CD4-positive, alpha-beta T cell treated with Interleukin-21 for 1 hour (primary cell): Measurements from ENCODE around the gene ROBO2.

Experiments
- DNase-seq: peaks from one replicate; pipeline ENCODE4 v3.0.0-alpha.2; 2020

ROBO2 gene

DNA sequence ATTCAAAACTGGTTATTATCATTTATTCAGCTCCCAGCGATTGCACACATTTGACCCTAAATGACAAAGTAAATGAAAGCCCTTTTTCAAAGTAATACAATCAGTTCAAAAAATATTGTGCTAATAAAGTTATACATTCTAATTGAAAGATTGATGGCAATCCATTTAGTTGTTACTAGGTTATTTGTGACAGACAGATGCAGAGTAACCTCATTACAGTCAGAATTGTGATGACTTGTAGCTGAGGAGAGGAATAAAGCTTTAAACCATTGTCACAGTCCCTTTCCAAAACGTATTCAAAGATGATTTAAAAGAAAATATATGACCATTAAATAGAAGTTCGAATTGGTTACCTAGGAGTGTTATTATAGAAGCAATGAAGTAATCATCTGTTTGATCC is 86.1 kb downstream of the ROBO2 start:
- DNase-seq: no peak

DNA sequence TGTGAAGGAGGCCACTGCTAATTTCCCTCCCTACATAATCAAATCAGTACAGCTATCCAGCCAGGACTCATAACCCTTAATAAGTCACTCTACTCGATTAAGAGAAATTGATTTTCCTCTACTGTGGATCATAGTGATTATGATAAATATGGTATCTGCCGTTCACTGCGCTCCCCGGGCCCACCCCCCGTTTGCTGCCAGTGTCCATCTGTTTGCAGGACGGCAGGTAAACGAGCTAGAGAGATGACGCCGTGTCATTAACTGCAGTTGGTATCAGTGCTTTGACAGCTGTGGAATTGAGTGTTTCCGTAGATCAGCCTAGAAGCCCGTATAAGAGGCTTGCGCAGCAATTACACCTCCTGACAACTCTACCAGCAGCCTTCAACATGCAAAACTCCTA is 94.9 kb downstream of the ROBO2 start:
- no peak for DNase-seq

DNA sequence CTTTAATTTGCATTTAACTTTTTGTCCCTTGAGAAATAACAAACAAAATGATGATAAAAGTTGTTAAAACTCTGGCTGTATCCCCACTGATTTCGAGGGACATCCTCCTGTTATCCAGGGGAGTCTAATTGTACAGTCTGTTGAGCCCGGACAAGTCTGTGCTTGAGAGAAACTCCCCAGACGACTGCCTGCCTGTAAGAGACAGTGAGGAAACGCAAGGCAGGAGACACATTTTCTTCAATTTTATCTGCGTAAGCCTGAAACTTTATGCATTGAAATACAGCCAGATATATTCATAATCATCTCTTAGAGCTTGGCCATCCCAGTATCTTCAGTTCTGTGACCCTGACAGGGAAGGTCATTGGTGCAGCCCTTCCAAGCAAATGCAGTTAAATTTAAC is 97.7 kb downstream of the ROBO2 start:
- DNase-seq: no peak

DNA sequence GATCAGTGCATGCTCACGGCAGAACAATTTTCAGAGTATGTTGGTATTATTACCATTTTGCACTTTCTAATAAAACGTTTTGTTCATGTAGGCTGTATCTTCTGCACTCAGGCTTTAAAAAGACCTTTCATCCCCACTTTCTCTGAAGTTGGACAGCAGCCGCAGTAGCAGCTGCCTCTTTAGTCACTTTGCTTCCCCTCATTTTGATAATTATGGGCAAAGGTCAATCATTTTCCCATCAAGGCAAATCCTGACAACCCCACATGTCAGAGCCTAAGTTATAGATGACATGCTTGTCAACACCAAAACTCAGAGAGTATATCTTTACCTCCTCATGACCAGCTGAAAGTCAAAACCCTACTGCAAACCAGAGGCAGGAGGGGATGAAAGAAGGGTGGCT is 99.7 kb downstream of the ROBO2 start:
- DNase-seq: no peak

DNA sequence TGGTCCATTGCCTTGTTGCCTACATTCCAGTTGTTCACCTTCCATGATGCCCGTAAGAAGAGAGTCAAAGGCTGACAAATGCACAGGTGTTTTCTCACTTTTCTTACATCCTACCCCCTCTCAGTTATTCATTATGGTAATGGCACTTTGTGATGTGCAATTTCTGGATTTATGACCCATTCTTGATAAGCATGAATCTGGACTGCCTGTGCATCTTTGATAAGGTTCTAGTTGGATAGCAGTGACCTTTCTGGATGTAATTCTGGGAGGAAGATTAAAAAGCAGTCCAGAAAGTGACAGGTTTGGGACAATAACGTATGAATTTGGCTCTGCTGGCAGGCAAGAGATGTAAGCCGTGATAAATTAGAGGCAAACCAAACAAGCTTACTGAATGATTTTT is 101.5 kb downstream of the ROBO2 start:
- no peak for DNase-seq

DNA sequence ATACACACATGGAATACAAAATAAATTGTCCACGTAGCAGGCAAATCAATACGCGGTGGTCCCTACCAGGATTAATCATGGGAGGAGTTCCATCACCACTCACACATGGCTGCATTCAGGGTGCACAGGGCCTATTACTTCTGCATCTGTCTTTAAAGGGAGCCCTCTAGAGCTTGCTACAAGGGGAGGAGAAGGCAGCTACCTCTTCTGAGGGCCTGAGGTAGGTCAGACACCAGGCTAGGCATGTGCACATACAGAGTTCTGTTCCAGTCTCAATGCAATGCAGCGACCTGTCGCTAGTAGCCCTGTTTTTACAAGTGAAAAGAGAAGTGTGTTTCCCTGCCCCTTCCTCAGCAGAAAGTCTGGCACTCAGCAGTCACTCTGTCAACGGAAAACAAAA is 102.7 kb downstream of the ROBO2 start:
- no peak for DNase-seq

DNA sequence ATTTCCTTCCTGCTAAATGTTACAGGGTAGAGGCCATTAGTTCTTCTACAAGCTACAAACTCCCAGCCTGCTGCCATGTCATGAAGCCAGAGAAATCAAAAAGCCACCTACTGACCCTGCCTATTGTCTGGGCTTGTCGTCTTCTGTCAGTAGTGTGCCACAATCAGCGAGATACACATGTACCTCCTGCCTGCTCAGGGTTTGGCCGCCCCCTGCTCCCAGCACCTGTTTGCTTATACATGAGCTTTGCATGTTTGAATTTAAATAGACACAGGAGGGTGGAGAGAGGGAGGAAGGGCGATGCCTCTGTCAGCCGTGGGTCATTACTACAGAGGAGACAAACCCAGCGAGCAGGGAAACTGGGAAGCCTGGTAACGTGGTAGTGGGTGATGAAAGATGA is 106.1 kb downstream of the ROBO2 start:
- DNase-seq: no peak

DNA sequence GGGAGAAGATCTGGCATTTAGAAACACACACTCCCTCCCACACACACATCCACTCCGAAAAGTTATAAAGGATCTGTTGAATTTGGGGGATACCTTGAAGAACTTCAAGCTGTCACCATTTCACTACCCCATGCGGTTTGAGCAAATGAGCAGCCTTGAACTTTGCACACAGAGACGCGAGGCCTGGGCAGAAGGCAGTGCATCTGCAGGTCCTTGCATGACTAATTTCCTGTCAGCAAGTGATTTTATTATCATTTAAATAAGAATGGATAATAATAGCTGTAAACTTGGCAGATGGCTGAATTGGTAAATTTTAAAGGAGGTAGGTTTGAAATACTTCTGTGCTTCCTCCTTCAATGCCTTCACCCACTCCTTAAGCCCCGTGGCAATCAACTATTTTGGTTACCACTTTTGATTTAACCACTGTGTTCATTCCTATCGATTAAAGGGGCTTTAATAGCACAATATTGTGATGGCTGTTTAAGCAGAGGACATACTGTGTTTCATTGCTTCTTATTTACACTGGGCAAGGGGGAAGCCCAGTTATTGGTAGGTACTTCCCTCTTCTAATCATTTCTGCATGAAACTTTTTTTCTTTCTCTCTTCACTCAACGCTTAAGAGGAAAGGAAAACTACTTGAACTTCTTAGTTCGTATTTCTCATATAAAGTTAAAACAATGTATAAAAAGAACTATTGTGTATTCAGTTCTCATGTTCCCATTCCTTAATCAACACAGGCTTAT is 108.1 kb downstream of the ROBO2 start:
- DNase-seq: no peak

DNA sequence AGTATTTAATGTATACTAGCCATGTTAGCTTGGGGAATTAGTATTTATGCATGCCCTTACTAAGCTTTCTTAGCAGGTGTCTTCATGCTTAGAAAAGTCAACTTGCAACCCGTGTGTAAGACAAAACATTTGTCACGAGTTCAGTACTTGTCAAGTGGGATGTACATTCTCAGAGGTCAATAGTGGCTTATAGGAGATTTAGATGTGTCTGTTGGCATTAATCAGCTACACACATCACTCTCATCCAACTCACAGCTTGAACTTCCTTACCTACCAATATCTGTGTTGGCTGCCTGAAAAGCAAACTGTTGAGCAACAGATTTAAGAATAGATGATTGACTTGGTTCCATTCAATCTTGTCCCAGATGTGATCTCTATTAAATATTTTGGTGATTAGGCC is 109.5 kb downstream of the ROBO2 start:
- DNase-seq: no peak

DNA sequence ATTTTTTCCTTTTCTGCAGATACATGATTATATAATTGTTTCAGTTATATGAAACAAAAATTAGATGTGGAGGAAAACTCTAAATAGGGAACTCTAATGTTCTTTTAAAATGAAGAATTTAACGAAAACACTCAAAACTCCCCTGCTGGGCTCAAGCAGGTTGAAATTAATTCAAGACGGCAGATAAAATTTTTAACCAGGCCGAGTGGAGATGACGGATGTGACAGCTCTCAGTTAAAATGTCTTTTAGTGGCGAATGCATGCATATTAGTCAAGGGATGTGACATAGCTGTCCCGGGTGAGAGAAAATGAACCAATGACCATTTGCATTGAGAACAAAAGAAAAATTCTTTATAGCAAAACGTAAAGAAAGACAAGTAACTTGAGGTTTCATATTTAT is 110.1 kb downstream of the ROBO2 start:
- DNase-seq: no peak

DNA sequence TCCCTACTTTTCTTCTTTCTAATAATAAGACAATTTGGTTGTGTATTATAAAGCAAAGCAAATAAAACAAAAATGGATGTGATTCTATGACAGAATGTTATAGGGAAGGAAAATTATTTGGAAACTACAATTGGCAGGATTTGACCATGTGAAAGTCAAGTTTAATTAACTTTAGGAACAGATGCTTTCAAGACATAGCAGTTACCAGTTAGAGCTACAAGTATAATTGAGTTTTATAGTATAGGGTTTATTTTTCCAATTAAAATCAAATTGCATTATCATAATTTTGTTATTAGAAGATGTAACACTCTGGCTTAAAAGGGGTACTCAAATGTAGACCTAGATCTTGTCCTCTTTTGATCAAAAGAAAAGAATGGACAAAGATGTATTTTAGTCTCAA is 110.9 kb downstream of the ROBO2 start:
- DNase-seq: no peak

DNA sequence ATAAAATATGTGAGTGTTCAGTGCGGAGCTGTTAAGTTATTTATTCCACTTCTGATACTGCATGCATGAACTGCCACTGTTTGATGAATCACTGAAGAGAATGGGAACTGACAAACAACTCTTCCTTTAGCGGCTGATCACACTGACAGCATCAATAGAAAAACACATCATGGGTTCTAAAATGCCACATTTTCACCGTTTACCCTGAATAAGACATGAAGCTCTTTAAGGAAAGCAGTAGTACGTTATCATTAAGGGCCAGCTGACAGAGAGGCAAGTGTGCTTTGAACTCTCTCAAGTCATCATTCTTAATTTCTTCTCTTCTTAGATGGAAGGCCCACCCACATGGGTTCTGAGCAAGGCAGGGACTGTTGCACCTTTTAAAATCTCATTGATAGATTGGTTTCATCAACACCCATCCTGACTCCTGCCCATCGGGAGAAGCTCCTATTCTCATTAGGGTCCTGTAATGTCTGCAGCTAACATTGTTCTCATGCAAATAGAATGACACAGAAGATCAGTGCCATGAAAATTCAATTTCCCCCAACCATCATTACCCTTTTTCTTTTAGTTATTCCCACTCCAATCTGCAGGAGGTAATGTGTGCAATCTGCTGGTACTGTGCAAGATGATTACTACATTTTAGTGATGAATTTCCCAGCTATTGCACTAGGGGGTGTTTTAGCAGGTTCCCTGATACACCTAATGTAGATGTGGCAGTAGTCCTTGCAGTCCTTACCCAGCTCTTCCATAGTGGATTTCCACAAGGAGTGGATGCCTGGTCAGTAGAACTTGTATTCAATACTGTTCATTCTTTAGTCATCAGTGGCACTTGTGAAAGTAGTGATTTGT is 119.1 kb downstream of the ROBO2 start:
- DNase-seq: no peak

DNA sequence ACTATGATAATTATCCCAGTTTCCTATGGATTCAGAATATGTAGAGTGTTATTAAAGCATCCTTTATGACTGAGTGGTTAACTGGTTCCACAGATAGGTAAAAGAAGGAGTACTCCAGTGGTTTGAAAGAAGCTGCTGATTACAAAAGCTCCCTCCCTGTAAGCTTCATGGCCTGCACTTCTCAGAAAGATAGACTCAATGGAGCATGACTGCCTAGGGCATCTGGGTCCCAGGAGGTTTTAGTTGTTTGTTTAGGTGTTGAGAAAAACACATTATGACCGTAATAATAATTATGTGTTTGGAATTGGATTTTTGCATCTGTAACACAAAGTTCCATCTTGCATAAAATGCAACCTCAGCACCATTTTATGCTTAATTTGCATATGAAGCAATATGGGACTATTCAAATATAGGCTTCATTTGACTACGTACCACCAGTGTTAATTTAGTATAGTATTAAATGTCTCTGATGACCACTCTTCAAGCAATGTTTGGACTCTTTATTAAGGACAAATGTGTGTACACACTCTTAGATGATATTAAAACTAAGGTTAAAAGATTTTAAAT is 121.1 kb downstream of the ROBO2 start:
- DNase-seq: no peak

DNA sequence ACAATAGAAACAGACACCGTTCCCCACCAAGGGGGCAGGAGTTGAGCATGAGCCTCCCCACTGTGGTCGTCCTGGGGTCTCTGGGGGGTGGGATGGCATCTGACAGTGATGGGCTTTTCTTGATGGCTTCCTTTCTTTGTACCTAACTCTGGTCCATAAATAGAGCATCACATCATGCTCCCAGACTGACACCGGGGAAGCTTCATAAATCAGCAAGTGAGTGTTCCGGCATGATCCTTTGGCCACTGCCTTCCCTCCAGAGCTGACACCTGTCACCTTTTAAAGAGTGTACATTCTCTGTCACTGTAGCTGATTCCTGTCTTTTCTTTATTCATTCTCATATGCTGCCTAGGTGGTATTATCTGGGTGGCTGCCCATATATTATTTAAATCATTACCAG is 129.9 kb downstream of the ROBO2 start:
- no peak for DNase-seq

DNA sequence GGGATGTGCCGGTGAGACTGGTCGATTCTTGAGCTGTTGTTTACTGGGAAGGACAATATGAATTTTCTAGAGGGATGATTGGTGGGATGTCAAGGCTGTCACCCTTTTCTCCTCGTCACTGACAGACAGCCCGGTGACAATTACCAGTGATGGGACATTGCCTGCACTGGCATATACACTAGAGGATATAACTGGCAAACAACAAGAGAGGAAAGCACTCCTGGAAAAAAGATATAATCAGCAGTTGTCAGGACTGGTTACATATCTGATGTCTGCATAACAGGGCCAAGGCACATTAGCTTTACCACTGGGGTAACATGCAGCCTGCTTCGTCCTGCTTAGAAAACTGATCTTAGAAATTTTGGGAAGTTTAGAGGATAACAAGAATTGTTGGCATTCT is 131.1 kb downstream of the ROBO2 start:
- DNase-seq: no peak

DNA sequence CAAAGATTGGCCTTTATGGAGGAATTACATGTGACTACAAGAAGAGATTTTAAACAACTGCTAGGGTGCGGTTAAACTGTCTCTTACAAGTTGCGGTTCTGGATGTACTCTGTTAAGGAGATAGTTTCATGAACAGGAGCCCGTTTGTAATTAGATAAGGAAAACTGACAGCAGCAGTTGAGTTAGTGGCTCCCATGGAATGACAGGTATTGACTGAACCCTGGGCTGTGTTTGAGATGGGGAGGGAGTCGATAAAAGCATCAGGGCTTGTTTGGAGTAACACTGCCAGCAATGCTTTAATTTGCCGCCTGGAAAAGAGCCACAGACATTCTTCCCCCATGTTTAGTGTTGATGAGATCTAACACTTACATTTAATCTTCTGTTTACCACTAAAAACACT is 139.9 kb downstream of the ROBO2 start:
- DNase-seq: no peak

DNA sequence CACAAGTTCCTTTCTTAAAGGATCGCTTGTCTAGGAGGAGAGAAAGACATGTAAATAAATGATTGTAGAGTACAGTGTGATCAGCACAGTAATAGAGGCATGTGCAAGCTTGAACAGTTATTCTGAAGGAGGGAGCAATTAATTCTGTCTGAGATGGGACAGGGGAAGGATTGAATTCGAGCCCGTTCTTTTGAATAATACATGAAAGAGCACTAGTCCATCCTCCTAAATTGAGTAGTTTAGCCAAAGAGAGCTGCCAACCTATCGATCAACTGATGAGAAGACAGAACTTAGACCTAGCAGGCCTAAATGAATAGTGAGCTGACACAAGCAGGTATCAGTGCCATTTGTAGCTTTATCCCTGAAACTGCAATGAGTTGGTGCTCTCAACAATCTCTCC is 142.4 kb downstream of the ROBO2 start:
- no peak for DNase-seq

DNA sequence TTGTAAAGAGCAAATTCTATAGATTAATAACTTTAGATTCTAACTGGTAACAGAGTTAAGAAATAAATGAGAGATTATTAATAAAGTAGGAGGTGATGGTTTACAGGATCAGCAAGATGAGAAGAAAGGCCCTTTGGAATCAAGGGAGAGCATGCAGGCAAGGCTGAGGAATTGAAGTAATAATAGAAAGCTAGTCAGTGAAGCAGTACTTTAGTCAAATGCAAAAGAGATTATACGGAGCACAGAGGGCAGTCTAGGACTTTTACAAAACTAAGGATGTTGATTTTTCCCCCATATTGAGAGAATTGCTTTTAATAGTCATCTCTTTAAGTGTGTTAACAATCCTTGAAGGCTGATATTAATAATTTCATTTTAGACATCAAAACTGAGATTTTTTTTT is 146.4 kb downstream of the ROBO2 start:
- DNase-seq: no peak

DNA sequence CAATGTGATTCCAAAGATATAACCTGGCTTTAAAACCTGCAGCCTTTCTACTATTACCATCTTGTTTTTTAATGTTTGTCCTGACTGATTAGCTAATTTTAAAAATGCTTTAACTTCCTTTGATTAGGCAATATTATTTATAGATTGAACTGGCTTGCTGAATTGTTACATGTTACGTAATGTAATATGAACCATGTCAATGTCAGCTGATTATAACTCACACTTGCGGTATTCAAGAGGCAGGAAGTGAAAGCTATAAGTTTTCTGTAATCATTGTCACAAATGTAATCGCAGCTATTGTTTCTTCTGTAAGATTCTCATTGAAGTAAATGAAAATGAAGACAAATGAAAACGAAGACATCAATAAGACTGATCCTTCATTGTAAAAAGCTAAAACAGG is 146.8 kb downstream of the ROBO2 start:
- no peak for DNase-seq

DNA sequence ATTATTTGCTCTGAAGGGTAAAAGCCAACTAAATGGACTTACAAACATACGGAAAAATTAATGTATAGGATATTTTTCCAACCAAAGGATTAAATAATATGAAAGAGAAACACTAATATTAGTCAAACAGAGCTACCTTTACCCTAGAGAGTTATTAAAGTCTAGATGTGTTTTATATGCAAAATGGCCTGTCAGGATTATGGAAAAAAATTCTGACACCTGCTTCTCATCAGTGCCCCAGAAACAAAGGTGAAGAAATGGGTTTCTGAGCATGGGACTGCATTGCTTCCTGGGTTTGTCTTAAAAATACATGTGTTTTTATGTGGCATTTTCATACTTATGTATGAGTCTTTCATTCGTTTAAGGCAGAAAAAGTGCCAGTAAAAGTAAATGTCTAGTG is 148.3 kb downstream of the ROBO2 start:
- no peak for DNase-seq

DNA sequence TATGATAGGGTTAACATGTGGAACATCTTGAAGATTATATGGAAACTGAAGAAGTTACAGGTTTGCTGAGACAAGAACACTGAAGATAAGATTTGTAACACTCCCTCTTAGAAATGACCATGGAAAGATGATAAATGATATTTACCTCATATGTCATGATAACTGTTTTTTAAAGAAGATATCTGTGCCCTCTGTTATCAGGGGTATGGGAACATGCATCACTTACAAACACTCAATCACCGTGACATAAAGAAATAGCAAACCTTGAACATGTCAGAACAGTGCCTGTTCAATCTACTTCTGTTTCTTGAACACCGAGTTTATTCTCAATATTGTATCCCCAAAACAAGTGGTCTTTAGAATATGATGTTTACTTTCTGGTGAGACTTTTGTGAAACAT is 149.4 kb downstream of the ROBO2 start:
- DNase-seq: no peak

DNA sequence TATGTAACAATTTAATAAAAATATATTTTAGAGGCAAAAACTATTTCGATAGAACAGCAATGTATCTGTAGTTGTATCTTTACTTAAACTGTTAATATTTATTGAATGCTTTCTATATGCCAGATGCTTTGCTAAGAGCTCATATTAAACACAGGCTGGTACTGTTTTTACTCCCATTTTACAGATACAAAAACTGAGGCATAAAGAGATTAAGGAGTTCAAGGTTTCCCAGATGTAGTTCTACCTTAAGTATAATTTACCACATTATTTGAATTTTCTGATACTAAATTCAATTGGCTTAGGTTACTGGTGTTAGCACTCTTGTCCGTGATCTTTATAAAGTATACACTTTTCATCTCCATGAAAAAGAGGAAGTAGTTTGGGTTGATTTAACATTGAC is 149.8 kb downstream of the ROBO2 start:
- DNase-seq: no peak

DNA sequence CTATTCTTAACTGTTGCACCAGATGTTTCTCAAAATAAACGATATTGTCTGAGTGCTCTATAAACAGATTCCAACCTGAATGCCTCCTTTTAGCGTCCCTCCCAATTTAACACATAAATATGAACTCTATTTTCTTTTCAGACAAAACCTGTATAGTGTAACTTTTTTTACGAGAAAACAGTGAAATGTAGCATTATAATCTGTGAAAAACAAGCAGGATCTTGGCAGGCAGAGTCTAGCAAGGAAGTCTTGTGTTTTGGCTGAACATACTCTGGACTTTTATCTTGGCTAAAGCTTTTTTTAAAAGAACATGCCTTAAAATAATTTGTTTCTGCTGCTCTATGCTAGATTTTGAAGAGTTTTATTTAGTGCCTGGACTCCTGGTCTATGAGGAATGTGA is 150.5 kb downstream of the ROBO2 start:
- no peak for DNase-seq

DNA sequence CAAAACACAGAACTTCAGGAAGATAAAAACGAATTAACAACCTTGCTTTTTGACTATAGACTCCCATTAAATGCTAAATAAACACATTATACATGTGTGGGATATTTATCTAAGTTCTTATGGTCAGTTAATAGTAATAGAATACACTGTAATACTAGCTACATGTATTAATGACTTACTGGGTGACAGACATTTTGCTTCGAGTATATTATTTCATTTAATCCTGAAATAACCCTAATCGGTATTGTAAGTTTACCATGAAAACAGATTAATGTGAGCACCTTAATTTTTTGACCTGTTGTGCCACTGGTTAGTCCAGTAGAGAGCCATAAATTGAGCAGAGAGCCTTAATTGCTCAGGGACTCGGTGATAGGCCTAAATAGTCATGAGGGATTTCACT is 151.1 kb downstream of the ROBO2 start:
- no peak for DNase-seq
